Caco-2 (cell line): ENCODE results near the gene VPS13D. TPM values are rescaled to one million over a fixed set of nuclear protein-coding genes. Genes with fewer than 3 reads are reported as not detected.

Source experiments
- BruUV-seq: library from RNA; stranded (reverse); fragments of 400-500 nt; replicated peaks from 2 replicates; lab custom pipeline; 2021; lab: Mats Ljungman, UMichigan
- CTCF ChIA-PET: fragments of 300-600 bp; sonication (Branson Sonifier 250); formaldehyde crosslinking; loops from one replicate; lab custom pipeline; 2022; ENCODE audit warnings: antibody characterized with exemption; lab: Charles Lee
- POLR2A ChIA-PET: fragments of 300-600 bp; sonication (Branson Sonifier 250); formaldehyde crosslinking; loops from one replicate; lab custom pipeline; 2022; ENCODE audit warnings: antibody characterized with exemption; lab: Charles Lee
- DNase-seq, 2 experiments: peaks; one replicate each; pipeline versions ENCODE4 v3.0.0 to v3.0.0-alpha.2; 2020 to 2022
- H3K27me3 ChIP-seq: replicated peaks from 2 replicates; pipeline ENCODE4 v1.6.0; 2011; ENCODE audit warnings: low read length; ENCODE audit not compliant: control insufficient read depth, insufficient read depth
- H3K36me3 ChIP-seq: 2 replicates; pipeline ENCODE4 v1.5.1; 2011; ENCODE audit warnings: low read length; ENCODE audit not compliant: control insufficient read depth, insufficient read depth
- H3K4me1 ChIP-seq: fragments of 250-450 bp; sonication (Bioruptor Pico); 2 replicates; pipeline ENCODE4 v1.5.1; 2020; ENCODE audit warnings: mild to moderate bottlenecking
- H3K4me3 ChIP-seq: 2 replicates; pipeline ENCODE4 v1.5.1; 2011; ENCODE audit warnings: low read depth, mild to moderate bottlenecking, control low read depth, low read length
- H3K9me3 ChIP-seq: fragments of 250-450 bp; sonication (Bioruptor Pico); 2 replicates; pipeline ENCODE4 v1.5.1; 2020; ENCODE audit warnings: mild to moderate bottlenecking, moderate library complexity
- H3K27ac Mint-ChIP-seq: one replicate; pipeline ENCODE4 v1.8.0; 2022; ENCODE audit warnings: mixed read lengths; ENCODE audit not compliant: unreplicated experiment
- H3K27me3 Mint-ChIP-seq: one replicate; pipeline ENCODE4 v1.8.0; 2022; ENCODE audit warnings: mixed read lengths; ENCODE audit not compliant: insufficient read depth, unreplicated experiment
- H3K36me3 Mint-ChIP-seq: one replicate; pipeline ENCODE4 v1.8.0; 2022; ENCODE audit warnings: mild to moderate bottlenecking, mixed read lengths; ENCODE audit not compliant: insufficient read depth, unreplicated experiment
- H3K4me1 Mint-ChIP-seq: one replicate; pipeline ENCODE4 v1.8.0; 2022; ENCODE audit warnings: low read depth, mixed read lengths; ENCODE audit not compliant: unreplicated experiment
- H3K4me3 Mint-ChIP-seq: one replicate; pipeline ENCODE4 v1.8.0; 2022; ENCODE audit warnings: mild to moderate bottlenecking, moderate library complexity, mixed read lengths; ENCODE audit not compliant: unreplicated experiment
- H3K9me3 Mint-ChIP-seq: one replicate; pipeline ENCODE4 v1.8.0; 2022; ENCODE audit warnings: mixed read lengths; ENCODE audit not compliant: unreplicated experiment
- CTCF ChIP-seq, 2 experiments: fragments of 200-600 bp in 1 of 2; IDR thresholded peaks; 1 replicate in 1 of 2; 2 replicates in 1 of 2; pipeline versions ENCODE4 v1.5.1 to v1.8.0; 2011 to 2022; ENCODE audit warnings: antibody characterized with exemption in 1 of 2, control low read depth in 1 of 2, inconsistent platforms in 1 of 2, low read depth in 1 of 2, low read length in 1 of 2, mild to moderate bottlenecking in 1 of 2, moderate library complexity in 1 of 2; ENCODE audit not compliant: insufficient read depth in 1 of 2, severe bottlenecking in 1 of 2, unreplicated experiment in 1 of 2
- intact Hi-C: fragments of 100-400 bp; cut with micrococcal nuclease; formaldehyde crosslinking; loops from one replicate; pipeline ENCODE4 v1.10.0; 2022; ENCODE audit not compliant: unreplicated experiment
- total RNA-seq: library from RNA; stranded (reverse); gene quantifications from 2 replicates; pipeline ENCODE4 v1.2.3, GENCODE V29; 2022

Gene VPS13D
- total RNA-seq, 1 experiment from 2014 or later: 25.6 TPM

GRCh38 chr1:12436345-12436658 is 206.5 kb downstream of the VPS13D start:
- H3K27me3 Mint-ChIP-seq: no peaks in the 10 kb centered on the region
- ChIA-PET CTCF (no interaction called here), POLR2A (no interaction called here)
- Histone ChIP-seq H3K4me1 (peaks cover 27% of the 10 kb centered on the region), H3K36me3 (no peaks in the 10 kb centered on the region), H3K4me3 (no peak overlapping the region), H3K9me3 (no peaks in the 10 kb centered on the region), H3K27me3 (no peaks in the 10 kb centered on the region)
- H3K4me1 Mint-ChIP-seq: peaks cover 16% of the 10 kb centered on the region
- intact Hi-C loops: no loop called here
- peaks cover 14% of the 10 kb centered on the region for H3K36me3 Mint-ChIP-seq
- no peak for TF ChIP-seq CTCF (IDR thresholded peaks at IDR 0.05; ENCODE audit: insufficient read depth in 1 of 2, low read depth in 1 of 2, low read length in 1 of 2, severe bottlenecking in 1 of 2, unreplicated experiment in 1 of 2)
- H3K9me3 Mint-ChIP-seq: no peaks in the 10 kb centered on the region
- no peak for DNase-seq
- no peak overlapping the region for H3K27ac Mint-ChIP-seq
- no peak overlapping the region for H3K4me3 Mint-ChIP-seq
- BruUV-seq: no TSS peak

GRCh38 chr1:12436817-12437599 is 207.2 kb downstream of the VPS13D start:
- Mint-ChIP-seq H3K4me1 (peaks cover 16% of the 10 kb centered on the region), H3K4me3 (no peak overlapping the region), H3K9me3 (no peaks in the 10 kb centered on the region), H3K36me3 (peaks cover 14% of the 10 kb centered on the region), H3K27ac (no peak overlapping the region), H3K27me3 (no peaks in the 10 kb centered on the region)
- ChIA-PET POLR2A (no interaction called here), CTCF (no interaction called here)
- DNase-seq: no peak
- Histone ChIP-seq H3K4me3 (no peak overlapping the region), H3K9me3 (no peaks in the 10 kb centered on the region), H3K36me3 (no peaks in the 10 kb centered on the region), H3K27me3 (no peaks in the 10 kb centered on the region), H3K4me1 (peaks cover 27% of the 10 kb centered on the region)
- intact Hi-C loops: no loop called here
- no peak for TF ChIP-seq CTCF (IDR thresholded peaks at IDR 0.05; ENCODE audit: insufficient read depth in 1 of 2, low read depth in 1 of 2, low read length in 1 of 2, severe bottlenecking in 1 of 2, unreplicated experiment in 1 of 2)
- BruUV-seq: no TSS peak

GRCh38 chr1:12437629-12438028 is 207.8 kb downstream of the VPS13D start:
- Mint-ChIP-seq H3K9me3 (no peaks in the 10 kb centered on the region), H3K36me3 (peaks cover 13% of the 10 kb centered on the region), H3K4me1 (peaks cover 16% of the 10 kb centered on the region), H3K27ac (no peak overlapping the region), H3K27me3 (no peaks in the 10 kb centered on the region), H3K4me3 (no peak overlapping the region)
- no peaks in the 10 kb centered on the region for H3K9me3 ChIP-seq
- intact Hi-C loops: no loop called here
- peaks cover 26% of the 10 kb centered on the region for H3K4me1 ChIP-seq
- CTCF ChIA-PET: no interaction called here
- no peak for DNase-seq
- POLR2A ChIA-PET: no interaction called here
- no peak for TF ChIP-seq CTCF (IDR thresholded peaks at IDR 0.05; ENCODE audit: insufficient read depth in 1 of 2, low read depth in 1 of 2, low read length in 1 of 2, severe bottlenecking in 1 of 2, unreplicated experiment in 1 of 2)
- no peak overlapping the region for H3K4me3 ChIP-seq
- no peaks in the 10 kb centered on the region for H3K27me3 ChIP-seq
- no peaks in the 10 kb centered on the region for H3K36me3 ChIP-seq
- no TSS peak for BruUV-seq
